IPS-18c (cell line): ENCODE results near the gene DOP1B.

Experiments used
- H3K4me3 ChIP-seq: 2 replicates; pipeline ENCODE4 v1.7.0; 2013; ENCODE audit warnings: low read depth, mild to moderate bottlenecking, low read length, moderate library complexity; ENCODE audit not compliant: insufficient read depth
- H3K9me3 ChIP-seq: one replicate; pipeline ENCODE4 v1.6.1; 2013; ENCODE audit warnings: mild to moderate bottlenecking, low read length, moderate library complexity; ENCODE audit not compliant: control insufficient read depth, insufficient read depth

Gene DOP1B, protein sequence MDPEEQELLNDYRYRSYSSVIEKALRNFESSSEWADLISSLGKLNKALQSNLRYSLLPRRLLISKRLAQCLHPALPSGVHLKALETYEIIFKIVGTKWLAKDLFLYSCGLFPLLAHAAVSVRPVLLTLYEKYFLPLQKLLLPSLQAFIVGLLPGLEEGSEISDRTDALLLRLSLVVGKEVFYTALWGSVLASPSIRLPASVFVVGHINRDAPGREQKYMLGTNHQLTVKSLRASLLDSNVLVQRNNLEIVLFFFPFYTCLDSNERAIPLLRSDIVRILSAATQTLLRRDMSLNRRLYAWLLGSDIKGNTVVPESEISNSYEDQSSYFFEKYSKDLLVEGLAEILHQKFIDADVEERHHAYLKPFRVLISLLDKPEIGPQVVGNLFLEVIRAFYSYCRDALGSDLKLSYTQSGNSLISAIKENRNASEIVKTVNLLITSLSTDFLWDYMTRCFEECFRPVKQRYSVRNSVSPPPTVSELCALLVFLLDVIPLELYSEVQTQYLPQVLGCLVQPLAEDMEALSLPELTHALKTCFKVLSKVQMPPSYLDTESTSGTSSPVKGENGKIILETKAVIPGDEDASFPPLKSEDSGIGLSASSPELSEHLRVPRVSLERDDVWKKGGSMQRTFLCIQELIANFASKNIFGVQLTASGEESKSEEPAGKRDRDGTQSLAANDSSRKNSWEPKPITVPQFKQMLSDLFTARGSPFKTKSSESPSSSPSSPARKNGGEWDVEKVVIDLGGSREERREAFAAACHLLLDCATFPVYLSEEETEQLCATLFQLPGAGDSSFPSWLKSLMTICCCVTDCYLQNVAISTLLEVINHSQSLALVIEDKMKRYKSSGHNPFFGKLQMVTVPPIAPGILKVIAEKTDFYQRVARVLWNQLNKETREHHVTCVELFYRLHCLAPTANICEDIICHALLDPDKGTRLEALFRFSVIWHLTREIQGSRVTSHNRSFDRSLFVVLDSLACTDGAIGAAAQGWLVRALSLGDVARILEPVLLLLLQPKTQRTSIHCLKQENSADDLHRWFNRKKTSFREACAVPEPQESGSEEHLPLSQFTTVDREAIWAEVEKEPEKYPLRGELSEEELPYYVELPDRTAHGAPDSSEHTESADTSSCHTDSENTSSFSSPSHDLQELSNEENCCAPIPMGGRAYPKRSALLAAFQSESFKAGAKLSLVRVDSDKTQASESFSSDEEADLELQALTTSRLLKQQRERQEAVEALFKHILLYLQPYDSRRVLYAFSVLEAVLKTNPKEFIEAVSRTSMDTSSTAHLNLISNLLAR (N-terminal part only)

DNA sequence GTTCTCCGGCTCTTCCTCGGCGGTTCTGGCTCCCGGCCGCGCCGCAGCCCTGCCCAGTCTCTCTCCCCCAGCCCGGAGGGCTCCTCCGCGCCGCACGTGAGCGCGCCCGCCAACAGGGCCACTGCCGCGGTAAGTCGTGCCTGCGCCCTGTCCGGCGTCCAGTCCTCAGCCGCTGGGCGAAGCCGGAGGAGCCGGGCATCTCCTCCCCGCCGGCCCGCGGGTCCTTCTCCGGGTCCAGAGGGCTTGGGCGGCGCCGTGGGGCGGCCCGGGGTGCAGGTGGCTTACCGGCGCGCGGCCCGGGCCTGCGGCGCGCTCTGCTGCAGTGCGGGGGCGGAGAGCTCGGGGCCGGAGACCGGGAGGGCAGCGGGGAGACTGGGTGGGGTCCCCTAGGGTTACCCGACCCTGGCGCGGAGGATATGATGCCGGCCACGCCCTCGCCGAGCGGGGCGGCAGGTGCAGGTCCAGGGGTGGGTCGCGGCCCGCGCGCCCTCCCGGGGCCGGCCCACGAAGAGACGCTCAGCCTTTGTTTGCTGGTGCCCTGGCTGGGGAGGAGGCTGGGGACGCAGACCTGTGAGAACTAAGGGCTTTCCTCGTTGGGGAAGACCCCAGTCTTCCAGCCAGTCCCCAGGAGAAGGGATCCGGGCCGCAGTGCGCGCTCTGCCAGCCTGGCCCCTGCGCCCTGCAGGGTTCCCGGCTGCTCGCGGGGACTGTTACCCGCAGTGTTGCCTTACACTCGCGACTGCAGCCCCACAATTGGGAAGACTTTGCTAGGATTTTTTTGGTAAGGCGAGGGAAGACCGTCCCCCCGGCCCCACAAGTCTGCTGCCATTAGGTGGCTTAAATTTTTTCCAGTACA, at the start of gene DOP1B:
TSS of gene DOP1B (plus strand) at position 10 of the 856 bp plus-strand sequence. CDS start 7,910 bp downstream, outside the sequence.
- Histone ChIP-seq H3K9me3 (no peaks in the 10 kb centered on the region), H3K4me3 (peak within 1 kb of the TSS; percentile 89)

DNA sequence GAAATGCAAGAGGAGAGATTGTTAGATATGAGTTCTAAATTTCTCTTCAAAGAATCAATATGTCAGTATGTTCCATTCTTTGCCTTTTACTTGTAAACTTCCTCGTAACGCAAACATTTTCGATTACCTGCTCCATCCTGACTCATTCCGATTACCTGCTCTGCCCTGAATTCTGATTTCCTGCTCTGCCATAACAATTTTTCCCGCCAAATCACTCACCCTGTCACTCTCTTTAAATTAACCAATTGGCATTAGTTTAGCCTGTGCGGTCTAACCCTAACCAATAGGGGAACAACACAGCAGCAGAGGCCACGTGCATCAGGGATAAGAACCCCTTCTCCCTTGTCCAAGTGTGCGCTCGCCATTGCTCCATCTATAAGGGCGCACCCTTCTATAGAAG, 46.8 kb upstream of the DOP1B start:
- H3K9me3 ChIP-seq = no peaks in the 10 kb centered on the region
- no peak overlapping the region for H3K4me3 ChIP-seq

DNA sequence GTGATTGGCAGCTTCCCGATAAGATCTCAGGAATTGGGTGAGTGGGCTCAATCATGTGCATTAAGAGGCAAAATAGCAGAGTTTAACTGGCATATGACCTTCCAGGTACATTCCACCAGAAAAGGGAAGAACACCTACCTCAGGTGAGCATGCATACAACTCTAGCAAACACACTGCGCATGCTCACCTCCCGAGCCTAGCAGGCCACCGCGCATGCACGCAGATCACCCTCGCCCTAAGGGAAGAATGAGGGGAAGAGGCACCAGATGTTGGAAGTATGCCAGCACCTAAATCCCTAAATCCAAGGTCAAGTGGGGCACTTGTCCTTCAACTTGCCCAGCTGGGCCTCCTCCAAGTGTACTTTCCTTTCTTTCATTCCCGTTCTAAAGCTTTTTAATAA, 45.4 kb upstream of the DOP1B start:
- H3K9me3 ChIP-seq = no peaks in the 10 kb centered on the region
- H3K4me3 ChIP-seq = no peak overlapping the region

DNA sequence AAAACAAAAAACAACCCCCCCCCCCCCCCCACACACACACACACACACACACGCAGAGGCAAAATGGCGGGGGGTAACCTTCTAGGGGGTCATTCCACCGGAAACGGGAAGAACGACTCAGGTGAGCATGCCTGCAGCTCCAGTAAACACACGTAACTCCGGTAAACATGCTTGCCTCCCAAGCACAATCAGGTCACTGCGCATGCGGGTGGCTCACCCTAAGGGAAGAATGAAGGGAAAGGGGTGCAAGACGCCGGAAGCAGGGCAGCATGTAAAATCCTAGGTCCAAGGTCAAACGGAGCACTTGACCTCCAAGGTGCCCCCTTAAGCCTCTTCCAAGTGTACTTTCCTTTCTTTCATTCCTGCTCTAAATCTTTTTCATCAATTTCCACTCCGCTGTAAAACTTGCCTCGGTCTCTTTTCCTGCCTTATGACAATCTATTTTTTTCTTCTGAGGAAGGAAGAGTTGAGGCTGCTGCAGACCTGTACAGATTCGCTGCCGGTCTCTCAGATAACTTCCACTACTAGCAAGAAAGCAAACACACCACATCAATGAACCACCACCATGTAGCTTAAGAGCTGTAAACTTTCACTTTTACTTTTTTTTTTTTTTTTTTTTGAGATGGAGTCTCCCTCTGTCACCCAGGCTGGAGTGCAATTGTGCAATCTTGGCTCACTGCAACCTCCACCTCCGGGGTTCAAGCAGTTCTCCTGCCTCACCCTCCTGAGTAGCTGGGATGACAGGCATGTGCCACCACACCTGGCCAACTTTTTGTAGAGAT, 42.8 kb upstream of the DOP1B start:
- no peaks in the 10 kb centered on the region for H3K9me3 ChIP-seq
- no peak overlapping the region for H3K4me3 ChIP-seq

DNA sequence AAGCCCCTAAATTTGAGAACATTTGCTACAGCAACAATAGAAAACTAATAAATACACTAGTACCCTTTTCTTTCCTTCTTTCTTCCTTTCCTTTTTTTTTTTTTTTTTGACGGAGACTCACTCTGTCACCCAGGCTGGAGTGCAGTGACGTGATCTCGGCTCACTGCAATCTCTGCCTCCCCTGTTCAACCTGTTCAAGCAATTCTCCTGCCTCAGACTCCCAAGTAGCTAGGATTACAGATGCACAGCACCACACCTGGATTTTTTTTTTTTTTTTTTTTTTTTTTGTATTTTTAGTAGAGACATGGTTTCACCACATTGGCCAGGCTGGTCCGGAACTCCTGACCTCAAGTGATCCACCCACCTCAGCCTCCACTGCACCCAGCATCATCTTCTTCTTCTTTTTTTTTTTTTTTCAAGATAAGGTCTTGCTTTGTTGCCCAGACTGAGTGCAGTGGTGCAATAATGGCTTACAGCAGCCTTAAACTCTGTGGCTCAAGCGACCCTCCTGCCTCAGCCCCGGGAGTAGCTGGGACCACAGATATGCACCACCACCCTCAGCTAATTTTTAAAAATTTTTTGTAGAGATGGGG, 41.4 kb upstream of the DOP1B start:
- H3K4me3 ChIP-seq = no peak overlapping the region
- H3K9me3 ChIP-seq = no peaks in the 10 kb centered on the region

DNA sequence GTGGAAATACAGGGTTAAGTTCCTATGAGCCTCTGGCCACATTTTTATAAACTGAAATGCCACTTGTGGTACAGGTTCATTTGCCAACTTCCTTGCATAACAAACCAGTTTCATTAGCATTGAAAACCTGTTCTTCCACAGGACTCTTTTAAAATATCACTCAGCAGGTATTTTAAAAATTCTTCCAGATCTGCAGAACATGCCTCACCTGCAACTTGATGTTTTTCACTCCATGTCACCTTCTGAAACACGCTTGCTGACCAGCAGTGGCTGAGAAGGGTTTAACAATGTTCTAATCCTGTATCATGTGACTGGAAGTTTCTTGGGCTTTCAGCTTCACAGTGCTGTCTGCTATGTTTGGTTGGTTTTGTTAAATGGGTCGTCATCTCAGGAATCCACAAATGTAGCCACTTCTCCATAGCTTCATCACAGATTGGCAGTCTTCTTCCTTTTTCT, 39.3 kb upstream of the DOP1B start:
- H3K4me3 ChIP-seq = no peak overlapping the region
- H3K9me3 ChIP-seq = no peaks in the 10 kb centered on the region

DNA sequence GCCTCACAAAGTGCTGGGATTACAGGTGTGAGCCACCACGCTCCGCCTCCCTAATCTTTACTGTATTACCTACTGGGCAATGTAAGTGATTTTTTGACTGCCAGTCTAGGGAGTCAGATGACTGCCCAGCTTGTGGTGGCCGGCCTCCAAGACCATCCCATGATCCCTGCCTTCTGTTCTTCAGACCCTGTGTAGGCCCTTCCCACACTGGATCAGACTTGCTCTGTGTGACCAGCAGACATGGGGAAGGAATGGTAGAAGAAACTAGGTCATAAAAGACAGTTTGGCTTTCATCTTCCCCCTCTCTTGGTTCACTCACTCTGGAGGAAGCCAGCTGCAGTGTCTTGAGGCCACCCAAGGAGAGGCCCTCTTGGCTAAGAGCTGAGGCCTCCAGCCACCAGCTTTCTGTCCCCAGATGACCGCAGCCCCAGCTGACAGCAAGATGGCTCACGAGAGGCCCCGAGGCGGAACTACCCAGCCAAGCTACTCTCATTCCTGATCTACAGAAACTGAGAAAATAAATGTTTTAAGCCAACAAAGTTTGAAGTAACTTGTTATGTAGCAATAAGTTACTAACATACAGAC, 36.2 kb upstream of the DOP1B start:
- H3K4me3 ChIP-seq = no peak overlapping the region
- no peaks in the 10 kb centered on the region for H3K9me3 ChIP-seq

DNA sequence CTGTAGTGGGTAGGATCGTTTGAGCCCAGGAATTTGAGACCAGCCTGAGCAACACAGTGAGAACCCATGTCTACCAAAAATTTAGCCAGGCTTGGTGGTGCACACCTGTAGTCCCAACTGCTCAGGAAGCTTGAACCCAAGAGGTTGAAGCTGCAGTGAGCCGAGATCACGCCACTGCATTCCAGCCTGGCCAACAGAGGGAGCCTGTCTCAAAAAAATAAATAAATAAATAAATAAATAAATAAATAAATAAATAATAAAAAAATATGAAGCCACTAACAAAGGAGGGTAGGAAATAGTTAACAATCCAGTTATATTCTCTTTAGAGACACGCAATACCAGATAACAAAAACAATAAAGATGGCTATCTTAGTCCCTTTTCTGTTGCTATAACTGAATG, 33.6 kb upstream of the DOP1B start:
- H3K4me3 ChIP-seq = no peak overlapping the region
- no peaks in the 10 kb centered on the region for H3K9me3 ChIP-seq

DNA sequence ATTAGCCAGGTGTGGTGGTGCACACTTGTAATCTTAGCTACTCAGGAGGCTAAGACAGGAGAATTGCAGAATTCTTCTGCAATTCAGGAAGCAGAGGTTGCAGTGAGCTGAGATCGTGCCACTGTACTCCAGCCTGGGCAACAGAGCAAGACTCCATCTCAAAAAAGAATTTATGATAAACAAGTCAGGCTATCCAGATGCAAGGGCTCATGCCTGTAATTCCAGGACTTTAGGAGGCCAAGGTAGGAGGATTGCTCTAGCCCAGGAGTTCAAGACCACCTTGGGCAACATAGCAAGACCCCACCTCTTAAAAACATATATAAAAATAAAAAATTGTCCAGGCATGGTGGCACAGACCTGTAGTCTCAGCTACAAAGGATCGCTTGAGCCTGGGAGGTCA, 32.2 kb upstream of the DOP1B start:
- Histone ChIP-seq H3K4me3 (no peak overlapping the region), H3K9me3 (no peaks in the 10 kb centered on the region)

DNA sequence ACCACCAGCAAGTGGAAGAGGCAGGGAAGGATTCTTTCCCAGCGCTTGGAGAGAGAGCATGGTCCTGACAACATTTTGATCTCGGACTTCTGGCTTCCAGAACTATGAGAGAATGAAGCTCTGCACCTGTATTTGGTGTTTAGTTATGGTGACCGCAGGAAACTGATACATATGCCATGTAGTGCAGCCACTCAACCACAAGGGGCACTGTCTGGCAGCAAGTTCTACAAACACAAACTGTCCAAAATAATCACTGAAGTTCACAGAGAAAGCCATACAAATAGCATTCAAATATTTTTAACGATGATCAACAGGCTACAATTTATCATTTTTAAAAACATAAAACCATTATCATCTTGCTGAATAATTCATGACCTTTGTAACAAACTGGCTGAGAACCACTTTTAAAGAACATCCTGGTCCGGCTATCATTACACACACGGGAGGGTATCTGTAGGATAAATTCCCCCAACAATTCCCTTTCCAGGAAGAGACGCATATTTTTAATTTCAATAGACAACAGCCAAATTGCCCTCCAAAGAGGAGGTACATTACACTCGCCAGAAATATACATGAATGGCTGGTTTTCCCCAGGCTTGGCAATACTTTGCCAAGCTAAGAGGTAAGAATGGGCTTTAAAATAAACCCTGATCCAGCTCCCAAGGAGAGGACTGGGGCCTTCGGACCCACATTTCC, 31.0 kb upstream of the DOP1B start:
- H3K4me3 ChIP-seq = no peak overlapping the region
- H3K9me3 ChIP-seq = no peaks in the 10 kb centered on the region

DNA sequence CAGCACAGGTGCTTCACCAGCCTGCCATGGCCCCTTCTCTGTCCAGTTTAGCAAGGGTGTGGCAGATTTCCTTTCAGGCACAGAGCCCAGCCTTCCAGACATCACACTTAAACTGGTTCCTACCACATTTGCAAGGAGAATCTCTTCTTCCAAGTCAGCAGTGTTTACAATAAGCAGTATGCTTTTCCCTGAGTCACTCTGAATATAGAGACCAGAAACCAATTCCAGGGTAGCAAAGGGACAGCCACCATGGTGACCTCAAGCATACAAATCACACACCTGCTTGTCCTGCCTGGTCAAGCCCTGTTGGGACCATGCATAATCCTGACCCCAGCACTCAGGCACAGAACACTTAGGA, 30.4 kb upstream of the DOP1B start:
- Histone ChIP-seq H3K4me3 (no peak overlapping the region), H3K9me3 (no peaks in the 10 kb centered on the region)

DNA sequence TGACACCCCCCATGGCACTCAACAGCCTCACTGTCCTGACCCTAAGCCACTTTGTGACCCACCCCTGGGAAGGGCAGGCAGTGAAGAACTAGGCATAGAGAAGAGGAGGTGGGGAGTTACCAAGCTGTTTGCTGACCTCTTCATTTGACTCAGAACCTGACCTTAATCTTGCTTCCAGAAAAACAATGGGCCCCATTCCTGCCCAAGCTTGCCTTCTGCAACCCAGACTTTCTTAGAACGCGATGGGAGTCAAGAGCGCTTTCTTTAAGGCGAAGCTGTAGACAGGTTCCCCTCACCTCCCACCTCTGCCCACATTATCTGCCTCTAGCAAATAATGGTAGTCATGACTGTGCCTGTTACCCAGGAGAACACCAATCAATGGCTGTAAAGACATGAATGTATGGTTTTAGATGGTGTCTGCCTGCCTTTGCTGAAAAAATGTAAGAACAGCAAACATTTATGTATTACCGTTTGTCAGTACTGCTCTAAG, 30.0 kb upstream of the DOP1B start:
- no peaks in the 10 kb centered on the region for H3K9me3 ChIP-seq
- no peak overlapping the region for H3K4me3 ChIP-seq

DNA sequence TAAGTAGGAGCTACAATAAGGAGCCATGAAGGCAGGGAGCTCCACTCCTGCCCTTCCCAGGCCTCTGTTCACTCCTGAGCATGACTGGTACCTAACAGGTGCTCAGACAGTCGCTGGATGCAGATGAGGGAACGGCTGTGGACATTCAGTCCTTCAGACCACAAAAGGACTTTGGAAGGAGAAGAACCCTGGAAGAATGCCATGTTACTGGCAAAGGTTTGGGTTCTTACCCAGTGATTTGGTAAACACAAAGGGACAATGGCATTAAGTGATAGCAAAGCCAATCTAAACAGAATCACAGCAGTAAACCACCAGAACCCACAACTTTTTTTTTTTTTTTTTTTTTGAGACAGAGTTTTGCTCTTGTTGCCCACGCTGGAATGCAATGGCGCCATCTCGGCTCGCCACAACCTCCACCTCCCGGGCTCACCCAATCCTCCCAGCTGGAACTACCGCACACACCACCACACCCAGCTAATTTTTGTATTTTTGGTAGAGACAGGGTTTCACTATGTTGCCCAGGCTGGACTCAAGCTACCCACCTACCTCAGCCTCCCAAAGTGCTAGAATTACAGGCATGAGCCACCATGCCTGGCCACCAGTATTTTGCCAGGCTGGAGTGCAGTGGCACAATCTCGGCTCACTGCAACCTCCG, 29.2 kb upstream of the DOP1B start:
- Histone ChIP-seq H3K4me3 (no peak overlapping the region), H3K9me3 (no peaks in the 10 kb centered on the region)

DNA sequence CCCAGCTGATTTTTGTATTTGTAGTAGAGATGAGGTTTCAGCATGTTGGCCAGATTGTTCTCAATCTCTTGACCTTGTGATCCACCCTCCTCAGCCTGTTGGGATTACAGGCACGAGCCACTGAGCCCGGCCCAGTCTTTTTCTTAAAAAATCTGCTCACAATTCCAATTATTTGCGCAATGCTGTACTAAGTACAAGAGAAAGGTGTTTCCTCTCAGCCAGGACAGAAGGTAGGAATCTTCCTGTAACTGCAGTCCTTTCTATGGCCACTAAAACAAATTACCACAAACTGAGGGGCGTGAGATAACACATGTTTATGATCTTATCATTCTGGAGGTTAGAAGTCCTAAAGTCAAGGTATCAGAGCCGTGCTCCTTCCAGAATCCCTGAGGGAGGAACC, 28.6 kb upstream of the DOP1B start:
- H3K9me3 ChIP-seq = no peaks in the 10 kb centered on the region
- H3K4me3 ChIP-seq = no peak overlapping the region
